Measurements from ENCODE around the gene CWC25. TPM values are rescaled to one million over a fixed set of nuclear protein-coding genes. Genes with fewer than 3 reads are reported as not detected.

CWC25 gene
- total RNA-seq, 1 experiment from 2014 or later, result 17.3 TPM

DNA sequence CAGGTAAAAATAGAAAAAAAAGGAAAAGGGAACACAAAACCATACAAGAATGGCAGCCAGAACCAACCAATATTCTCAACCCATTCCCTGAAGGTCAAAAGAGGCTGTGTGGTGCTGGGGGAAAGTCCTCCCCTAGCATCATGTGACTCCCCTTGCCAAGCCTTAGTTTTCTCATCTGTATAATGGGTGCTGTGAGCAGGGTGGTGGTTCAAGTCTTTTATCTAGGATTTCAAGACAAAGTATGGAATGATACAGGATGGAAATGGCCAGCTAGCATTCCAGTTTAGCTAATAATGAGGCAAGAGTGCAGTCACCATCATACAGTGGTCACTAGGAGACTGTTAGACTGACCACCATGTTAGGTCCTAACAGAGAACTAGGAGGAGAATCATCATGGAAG is 51.9 kb downstream of the CWC25 start:
- no peaks in the 10 kb centered on the region for H3K9me3 Mint-ChIP-seq
- no peak for TF ChIP-seq ZNF416 (CRISPR knock-in tag; IDR thresholded peaks at IDR 0.05)
- no peak for TF ChIP-seq NR2C2 (CRISPR knock-in tag; IDR thresholded peaks at IDR 0.05)
- no peak for TF ChIP-seq ZNF396 (CRISPR knock-in tag; IDR thresholded peaks at IDR 0.05; ENCODE audit: borderline replicate concordance)
- TF ChIP-seq, protein P1, sequence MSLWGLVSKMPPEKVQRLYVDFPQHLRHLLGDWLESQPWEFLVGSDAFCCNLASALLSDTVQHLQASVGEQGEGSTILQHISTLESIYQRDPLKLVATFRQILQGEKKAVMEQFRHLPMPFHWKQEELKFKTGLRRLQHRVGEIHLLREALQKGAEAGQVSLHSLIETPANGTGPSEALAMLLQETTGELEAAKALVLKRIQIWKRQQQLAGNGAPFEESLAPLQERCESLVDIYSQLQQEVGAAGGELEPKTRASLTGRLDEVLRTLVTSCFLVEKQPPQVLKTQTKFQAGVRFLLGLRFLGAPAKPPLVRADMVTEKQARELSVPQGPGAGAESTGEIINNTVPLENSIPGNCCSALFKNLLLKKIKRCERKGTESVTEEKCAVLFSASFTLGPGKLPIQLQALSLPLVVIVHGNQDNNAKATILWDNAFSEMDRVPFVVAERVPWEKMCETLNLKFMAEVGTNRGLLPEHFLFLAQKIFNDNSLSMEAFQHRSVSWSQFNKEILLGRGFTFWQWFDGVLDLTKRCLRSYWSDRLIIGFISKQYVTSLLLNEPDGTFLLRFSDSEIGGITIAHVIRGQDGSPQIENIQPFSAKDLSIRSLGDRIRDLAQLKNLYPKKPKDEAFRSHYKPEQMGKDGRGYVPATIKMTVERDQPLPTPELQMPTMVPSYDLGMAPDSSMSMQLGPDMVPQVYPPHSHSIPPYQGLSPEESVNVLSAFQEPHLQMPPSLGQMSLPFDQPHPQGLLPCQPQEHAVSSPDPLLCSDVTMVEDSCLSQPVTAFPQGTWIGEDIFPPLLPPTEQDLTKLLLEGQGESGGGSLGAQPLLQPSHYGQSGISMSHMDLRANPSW (CRISPR knock-in tag; conservative IDR thresholded peaks at IDR 0.05; ENCODE audit: low read depth), result no peak
- TF ChIP-seq, protein P2, sequence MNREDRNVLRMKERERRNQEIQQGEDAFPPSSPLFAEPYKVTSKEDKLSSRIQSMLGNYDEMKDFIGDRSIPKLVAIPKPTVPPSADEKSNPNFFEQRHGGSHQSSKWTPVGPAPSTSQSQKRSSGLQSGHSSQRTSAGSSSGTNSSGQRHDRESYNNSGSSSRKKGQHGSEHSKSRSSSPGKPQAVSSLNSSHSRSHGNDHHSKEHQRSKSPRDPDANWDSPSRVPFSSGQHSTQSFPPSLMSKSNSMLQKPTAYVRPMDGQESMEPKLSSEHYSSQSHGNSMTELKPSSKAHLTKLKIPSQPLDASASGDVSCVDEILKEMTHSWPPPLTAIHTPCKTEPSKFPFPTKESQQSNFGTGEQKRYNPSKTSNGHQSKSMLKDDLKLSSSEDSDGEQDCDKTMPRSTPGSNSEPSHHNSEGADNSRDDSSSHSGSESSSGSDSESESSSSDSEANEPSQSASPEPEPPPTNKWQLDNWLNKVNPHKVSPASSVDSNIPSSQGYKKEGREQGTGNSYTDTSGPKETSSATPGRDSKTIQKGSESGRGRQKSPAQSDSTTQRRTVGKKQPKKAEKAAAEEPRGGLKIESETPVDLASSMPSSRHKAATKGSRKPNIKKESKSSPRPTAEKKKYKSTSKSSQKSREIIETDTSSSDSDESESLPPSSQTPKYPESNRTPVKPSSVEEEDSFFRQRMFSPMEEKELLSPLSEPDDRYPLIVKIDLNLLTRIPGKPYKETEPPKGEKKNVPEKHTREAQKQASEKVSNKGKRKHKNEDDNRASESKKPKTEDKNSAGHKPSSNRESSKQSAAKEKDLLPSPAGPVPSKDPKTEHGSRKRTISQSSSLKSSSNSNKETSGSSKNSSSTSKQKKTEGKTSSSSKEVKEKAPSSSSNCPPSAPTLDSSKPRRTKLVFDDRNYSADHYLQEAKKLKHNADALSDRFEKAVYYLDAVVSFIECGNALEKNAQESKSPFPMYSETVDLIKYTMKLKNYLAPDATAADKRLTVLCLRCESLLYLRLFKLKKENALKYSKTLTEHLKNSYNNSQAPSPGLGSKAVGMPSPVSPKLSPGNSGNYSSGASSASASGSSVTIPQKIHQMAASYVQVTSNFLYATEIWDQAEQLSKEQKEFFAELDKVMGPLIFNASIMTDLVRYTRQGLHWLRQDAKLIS (CRISPR knock-in tag; IDR thresholded peaks at IDR 0.05; ENCODE audit: borderline replicate concordance), result no peak
- no peak for TF ChIP-seq FOXP1 (CRISPR knock-in tag; IDR thresholded peaks at IDR 0.05; ENCODE audit: borderline replicate concordance)
- no peak for TF ChIP-seq OVOL2 (CRISPR knock-in tag; IDR thresholded peaks at IDR 0.05; ENCODE audit: borderline replicate concordance)
- TF ChIP-seq ZNF138 (CRISPR knock-in tag; conservative IDR thresholded peaks at IDR 0.05), result no peak
- TF ChIP-seq, protein P3, sequence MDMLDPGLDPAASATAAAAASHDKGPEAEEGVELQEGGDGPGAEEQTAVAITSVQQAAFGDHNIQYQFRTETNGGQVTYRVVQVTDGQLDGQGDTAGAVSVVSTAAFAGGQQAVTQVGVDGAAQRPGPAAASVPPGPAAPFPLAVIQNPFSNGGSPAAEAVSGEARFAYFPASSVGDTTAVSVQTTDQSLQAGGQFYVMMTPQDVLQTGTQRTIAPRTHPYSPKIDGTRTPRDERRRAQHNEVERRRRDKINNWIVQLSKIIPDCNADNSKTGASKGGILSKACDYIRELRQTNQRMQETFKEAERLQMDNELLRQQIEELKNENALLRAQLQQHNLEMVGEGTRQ (CRISPR knock-in tag; IDR thresholded peaks at IDR 0.05), result no peak
- no peak for TF ChIP-seq SMAD3 (CRISPR knock-in tag; IDR thresholded peaks at IDR 0.05; ENCODE audit: borderline replicate concordance)
- TF ChIP-seq, protein P4, sequence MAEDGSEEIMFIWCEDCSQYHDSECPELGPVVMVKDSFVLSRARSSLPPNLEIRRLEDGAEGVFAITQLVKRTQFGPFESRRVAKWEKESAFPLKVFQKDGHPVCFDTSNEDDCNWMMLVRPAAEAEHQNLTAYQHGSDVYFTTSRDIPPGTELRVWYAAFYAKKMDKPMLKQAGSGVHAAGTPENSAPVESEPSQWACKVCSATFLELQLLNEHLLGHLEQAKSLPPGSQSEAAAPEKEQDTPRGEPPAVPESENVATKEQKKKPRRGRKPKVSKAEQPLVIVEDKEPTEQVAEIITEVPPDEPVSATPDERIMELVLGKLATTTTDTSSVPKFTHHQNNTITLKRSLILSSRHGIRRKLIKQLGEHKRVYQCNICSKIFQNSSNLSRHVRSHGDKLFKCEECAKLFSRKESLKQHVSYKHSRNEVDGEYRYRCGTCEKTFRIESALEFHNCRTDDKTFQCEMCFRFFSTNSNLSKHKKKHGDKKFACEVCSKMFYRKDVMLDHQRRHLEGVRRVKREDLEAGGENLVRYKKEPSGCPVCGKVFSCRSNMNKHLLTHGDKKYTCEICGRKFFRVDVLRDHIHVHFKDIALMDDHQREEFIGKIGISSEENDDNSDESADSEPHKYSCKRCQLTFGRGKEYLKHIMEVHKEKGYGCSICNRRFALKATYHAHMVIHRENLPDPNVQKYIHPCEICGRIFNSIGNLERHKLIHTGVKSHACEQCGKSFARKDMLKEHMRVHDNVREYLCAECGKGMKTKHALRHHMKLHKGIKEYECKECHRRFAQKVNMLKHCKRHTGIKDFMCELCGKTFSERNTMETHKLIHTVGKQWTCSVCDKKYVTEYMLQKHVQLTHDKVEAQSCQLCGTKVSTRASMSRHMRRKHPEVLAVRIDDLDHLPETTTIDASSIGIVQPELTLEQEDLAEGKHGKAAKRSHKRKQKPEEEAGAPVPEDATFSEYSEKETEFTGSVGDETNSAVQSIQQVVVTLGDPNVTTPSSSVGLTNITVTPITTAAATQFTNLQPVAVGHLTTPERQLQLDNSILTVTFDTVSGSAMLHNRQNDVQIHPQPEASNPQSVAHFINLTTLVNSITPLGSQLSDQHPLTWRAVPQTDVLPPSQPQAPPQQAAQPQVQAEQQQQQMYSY (CRISPR knock-in tag; IDR thresholded peaks at IDR 0.05), result no peak
- TF ChIP-seq, protein P5, sequence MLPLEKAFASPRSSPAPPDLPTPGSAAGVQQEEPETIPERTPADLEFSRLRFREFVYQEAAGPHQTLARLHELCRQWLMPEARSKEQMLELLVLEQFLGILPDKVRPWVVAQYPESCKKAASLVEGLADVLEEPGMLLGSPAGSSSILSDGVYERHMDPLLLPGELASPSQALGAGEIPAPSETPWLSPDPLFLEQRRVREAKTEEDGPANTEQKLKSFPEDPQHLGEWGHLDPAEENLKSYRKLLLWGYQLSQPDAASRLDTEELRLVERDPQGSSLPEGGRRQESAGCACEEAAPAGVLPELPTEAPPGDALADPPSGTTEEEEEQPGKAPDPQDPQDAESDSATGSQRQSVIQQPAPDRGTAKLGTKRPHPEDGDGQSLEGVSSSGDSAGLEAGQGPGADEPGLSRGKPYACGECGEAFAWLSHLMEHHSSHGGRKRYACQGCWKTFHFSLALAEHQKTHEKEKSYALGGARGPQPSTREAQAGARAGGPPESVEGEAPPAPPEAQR (CRISPR knock-in tag; IDR thresholded peaks at IDR 0.05), result no peak
- TF ChIP-seq, protein P6, sequence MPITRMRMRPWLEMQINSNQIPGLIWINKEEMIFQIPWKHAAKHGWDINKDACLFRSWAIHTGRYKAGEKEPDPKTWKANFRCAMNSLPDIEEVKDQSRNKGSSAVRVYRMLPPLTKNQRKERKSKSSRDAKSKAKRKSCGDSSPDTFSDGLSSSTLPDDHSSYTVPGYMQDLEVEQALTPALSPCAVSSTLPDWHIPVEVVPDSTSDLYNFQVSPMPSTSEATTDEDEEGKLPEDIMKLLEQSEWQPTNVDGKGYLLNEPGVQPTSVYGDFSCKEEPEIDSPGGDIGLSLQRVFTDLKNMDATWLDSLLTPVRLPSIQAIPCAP (CRISPR knock-in tag; IDR thresholded peaks at IDR 0.05), result no peak
- TF ChIP-seq ZNF317 (CRISPR knock-in tag; IDR thresholded peaks at IDR 0.05; ENCODE audit: borderline replicate concordance, low read depth), result no peak
- no peak for TF ChIP-seq TP53 (CRISPR knock-in tag; IDR thresholded peaks at IDR 0.05)
- no peak overlapping the region for H3K4me3 Mint-ChIP-seq
- peaks cover 74% of the 10 kb centered on the region for H3K36me3 Mint-ChIP-seq
- no peak overlapping the region for H3K27ac Mint-ChIP-seq
- no peaks in the 10 kb centered on the region for H3K4me1 Mint-ChIP-seq
- no peak for DNase-seq (ENCODE audit: low spot score)
- H3K27me3 Mint-ChIP-seq (ENCODE audit: low read depth), result no peaks in the 10 kb centered on the region
- ChIA-PET POLR2A (no interaction called here), CTCF (no interaction called here)
- ATAC-seq, result no peak

Measured in WTC11 (cell line).